Cardiac muscle cell (in vitro differentiated cells and primary cell): ENCODE data around the gene PTPRT. TPM values are rescaled to one million over a fixed set of nuclear protein-coding genes. Genes with fewer than 3 reads are reported as not detected.
"Not testable (repeated sequence)": the region's sequence is repeated elsewhere in the genome, so short reads cannot be mapped to it uniquely, and the experiment has no call there.

Experiments
- DNase-seq, 2 donors: peaks; one replicate each; pipeline versions ENCODE4 v3.0.0 to v3.0.0-alpha.2; 2010 to 2017; ENCODE audit warnings: low read depth in 1 of 2, low spot score in 1 of 2
- H3K27ac ChIP-seq: fragments of 200-600 bp; sonication (generic); 2 replicates; pipeline ENCODE4 v1.5.1; 2016
- H3K27me3 ChIP-seq: fragments of 200-600 bp; sonication (generic); 2 replicates; pipeline ENCODE4 v1.6.0; 2016; ENCODE audit warnings: control low read depth
- H3K36me3 ChIP-seq: fragments of 200-600 bp; sonication (generic); 2 replicates; pipeline ENCODE4 v1.5.1; 2016; ENCODE audit warnings: control low read depth
- H3K4me1 ChIP-seq: fragments of 200-600 bp; sonication (generic); 2 replicates; pipeline ENCODE4 v1.8.1; 2017; ENCODE audit warnings: low read depth, mild to moderate bottlenecking, mixed run types
- H3K4me3 ChIP-seq: fragments of 200-600 bp; sonication (generic); 2 replicates; pipeline ENCODE4 v1.5.1; 2016; ENCODE audit warnings: mild to moderate bottlenecking
- H3K9me3 ChIP-seq: fragments of 200-600 bp; sonication (generic); 2 replicates; pipeline ENCODE4 v1.5.1; 2017; ENCODE audit warnings: low read depth, mild to moderate bottlenecking, control low read depth
- CTCF ChIP-seq: IDR thresholded peaks from 2 replicates; pipeline ENCODE4 v1.5.1; 2012; ENCODE audit warnings: low read depth, mild to moderate bottlenecking, low read length
- polyA plus RNA-seq: library from polyadenylated mRNA; unstranded; fragments of >200 nt; fragmentation: Nextera tagmentation; extraction: Ambion mirVana; gene quantifications from 2 replicates; pipeline ENCODE4 v1.2.1, GENCODE V29; 2016
- total RNA-seq: library from RNA; depleted of rRNA; stranded (reverse); fragments of >200 nt; gene quantifications from 2 replicates; pipeline ENCODE4 v1.2.3, GENCODE V29; 2016

PTPRT gene
- total and polyA plus RNA-seq, 2 experiments from 2014 or later: 0.30 to 1.4 TPM

GRCh38 chr20:43176726-43177125 lies 13.0 kb downstream of the PTPRT start:
- Histone ChIP-seq H3K4me3 (no peak overlapping the region), H3K27me3 (peaks cover 5% of the 10 kb centered on the region), H3K4me1 (no peaks in the 10 kb centered on the region), H3K36me3 (no peaks in the 10 kb centered on the region), H3K9me3 (no peaks in the 10 kb centered on the region), H3K27ac (no peak overlapping the region)
- no peak for TF ChIP-seq CTCF
- DNase-seq: no peak

- H3K27me3 ChIP-seq: peaks cover 5% of the 10 kb centered on the region
- no peak overlapping the region for H3K27ac ChIP-seq
- H3K4me3 ChIP-seq: no peak overlapping the region
- no peaks in the 10 kb centered on the region for H3K9me3 ChIP-seq
- no peak for TF ChIP-seq CTCF
- H3K4me1 ChIP-seq: no peaks in the 10 kb centered on the region
- DNase-seq: no peak
- H3K36me3 ChIP-seq: no peaks in the 10 kb centered on the region
These were observed 17.8 kb downstream of the PTPRT start for GRCh38 chr20:43171930-43172329.

GRCh38 chr20:43170771-43171170 lies 18.9 kb downstream of the PTPRT start:
- Histone ChIP-seq H3K36me3 (no peaks in the 10 kb centered on the region), H3K9me3 (no peaks in the 10 kb centered on the region), H3K27ac (no peak overlapping the region), H3K4me3 (no peak overlapping the region), H3K27me3 (peaks cover 5% of the 10 kb centered on the region), H3K4me1 (no peaks in the 10 kb centered on the region)
- no peak for TF ChIP-seq CTCF
- no peak for DNase-seq

GRCh38 chr20:43167615-43168014 lies 22.1 kb downstream of the PTPRT start:
- H3K27me3 ChIP-seq: no peaks in the 10 kb centered on the region
- TF ChIP-seq CTCF: no peak
- no peak overlapping the region for H3K27ac ChIP-seq
- no peaks in the 10 kb centered on the region for H3K9me3 ChIP-seq
- DNase-seq: no peak
- no peaks in the 10 kb centered on the region for H3K36me3 ChIP-seq
- no peak overlapping the region for H3K4me3 ChIP-seq
- no peaks in the 10 kb centered on the region for H3K4me1 ChIP-seq

GRCh38 chr20:43167021-43167420 lies 22.7 kb downstream of the PTPRT start:
- Histone ChIP-seq H3K36me3 (no peaks in the 10 kb centered on the region), H3K27me3 (no peaks in the 10 kb centered on the region), H3K4me3 (no peak overlapping the region), H3K27ac (no peak overlapping the region), H3K9me3 (no peaks in the 10 kb centered on the region), H3K4me1 (no peaks in the 10 kb centered on the region)
- DNase-seq: no peak
- TF ChIP-seq CTCF: no peak

- Histone ChIP-seq H3K9me3 (no peaks in the 10 kb centered on the region), H3K27ac (no peak overlapping the region), H3K4me3 (no peak overlapping the region), H3K4me1 (no peaks in the 10 kb centered on the region), H3K27me3 (no peaks in the 10 kb centered on the region), H3K36me3 (no peaks in the 10 kb centered on the region)
- TF ChIP-seq CTCF: no peak
- DNase-seq: no peak
These were observed 24.1 kb downstream of the PTPRT start for GRCh38 chr20:43165611-43166010.

- H3K9me3 ChIP-seq, DNase-seq: not testable (repeated sequence)
These were observed 25.0 kb downstream of the PTPRT start for GRCh38 chr20:43164736-43165135.

More at GRCh38 chr20:43164736-43165135, 25.0 kb downstream of the PTPRT start:
- H3K27ac ChIP-seq, H3K4me3 ChIP-seq, H3K4me1 ChIP-seq, H3K36me3 ChIP-seq, H3K27me3 ChIP-seq: not testable (repeated sequence)
